ENCODE data around the gene MUC4.
A peak's percentile ranks its signal among the peaks of the same experiment; 100 is the strongest.

Gene MUC4, protein sequence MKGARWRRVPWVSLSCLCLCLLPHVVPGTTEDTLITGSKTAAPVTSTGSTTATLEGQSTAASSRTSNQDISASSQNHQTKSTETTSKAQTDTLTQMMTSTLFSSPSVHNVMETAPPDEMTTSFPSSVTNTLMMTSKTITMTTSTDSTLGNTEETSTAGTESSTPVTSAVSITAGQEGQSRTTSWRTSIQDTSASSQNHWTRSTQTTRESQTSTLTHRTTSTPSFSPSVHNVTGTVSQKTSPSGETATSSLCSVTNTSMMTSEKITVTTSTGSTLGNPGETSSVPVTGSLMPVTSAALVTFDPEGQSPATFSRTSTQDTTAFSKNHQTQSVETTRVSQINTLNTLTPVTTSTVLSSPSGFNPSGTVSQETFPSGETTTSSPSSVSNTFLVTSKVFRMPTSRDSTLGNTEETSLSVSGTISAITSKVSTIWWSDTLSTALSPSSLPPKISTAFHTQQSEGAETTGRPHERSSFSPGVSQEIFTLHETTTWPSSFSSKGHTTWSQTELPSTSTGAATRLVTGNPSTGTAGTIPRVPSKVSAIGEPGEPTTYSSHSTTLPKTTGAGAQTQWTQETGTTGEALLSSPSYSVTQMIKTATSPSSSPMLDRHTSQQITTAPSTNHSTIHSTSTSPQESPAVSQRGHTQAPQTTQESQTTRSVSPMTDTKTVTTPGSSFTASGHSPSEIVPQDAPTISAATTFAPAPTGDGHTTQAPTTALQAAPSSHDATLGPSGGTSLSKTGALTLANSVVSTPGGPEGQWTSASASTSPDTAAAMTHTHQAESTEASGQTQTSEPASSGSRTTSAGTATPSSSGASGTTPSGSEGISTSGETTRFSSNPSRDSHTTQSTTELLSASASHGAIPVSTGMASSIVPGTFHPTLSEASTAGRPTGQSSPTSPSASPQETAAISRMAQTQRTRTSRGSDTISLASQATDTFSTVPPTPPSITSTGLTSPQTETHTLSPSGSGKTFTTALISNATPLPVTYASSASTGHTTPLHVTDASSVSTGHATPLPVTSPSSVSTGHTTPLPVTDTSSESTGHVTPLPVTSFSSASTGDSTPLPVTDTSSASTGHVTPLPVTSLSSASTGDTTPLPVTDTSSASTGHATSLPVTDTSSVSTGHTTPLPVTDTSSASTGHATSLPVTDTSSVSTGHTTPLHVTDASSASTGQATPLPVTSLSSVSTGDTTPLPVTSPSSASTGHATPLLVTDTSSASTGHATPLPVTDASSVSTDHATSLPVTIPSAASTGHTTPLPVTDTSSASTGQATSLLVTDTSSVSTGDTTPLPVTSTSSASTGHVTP (N-terminal part only)

DNA sequence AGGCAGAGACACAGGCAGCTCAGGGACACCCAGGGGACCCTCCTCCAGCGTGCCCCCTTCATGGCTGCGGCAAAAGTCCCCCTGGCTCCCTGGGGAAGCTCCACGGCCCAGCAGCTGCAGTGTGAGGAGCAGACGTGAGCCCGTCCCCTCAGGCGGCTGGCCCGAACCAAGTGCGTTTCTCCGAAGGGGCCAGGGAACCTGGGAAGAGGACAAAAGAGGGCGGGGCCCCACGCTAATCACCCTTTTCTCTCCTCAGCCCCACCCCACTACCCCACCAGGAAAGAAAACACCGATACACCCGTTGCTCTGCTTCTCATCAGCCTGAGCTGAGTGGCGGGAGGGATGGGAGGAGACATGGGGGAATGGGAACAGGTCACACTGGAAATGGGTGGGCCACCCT lies at the start of gene MUC4:
MUC4 (minus strand) TSS at position 174 of the 400 bp plus-strand sequence; CDS start at position 62, 112 bp downstream.
- Mint-ChIP-seq H3K9me3 (no peaks in the 10 kb centered on the region), H3K27me3 (peaks cover 24% of the 10 kb centered on the region), H3K36me3 (peaks cover 2% of the 10 kb centered on the region), H3K27ac (no peak within 1 kb of the TSS), H3K4me1 (peaks cover 3% of the 10 kb centered on the region), H3K4me3 (no peak within 1 kb of the TSS)
- ATAC-seq (ENCODE audit: low read depth) (no peak), DNase-seq (ENCODE audit: low spot score in 2 of 2) (no peak)

DNA sequence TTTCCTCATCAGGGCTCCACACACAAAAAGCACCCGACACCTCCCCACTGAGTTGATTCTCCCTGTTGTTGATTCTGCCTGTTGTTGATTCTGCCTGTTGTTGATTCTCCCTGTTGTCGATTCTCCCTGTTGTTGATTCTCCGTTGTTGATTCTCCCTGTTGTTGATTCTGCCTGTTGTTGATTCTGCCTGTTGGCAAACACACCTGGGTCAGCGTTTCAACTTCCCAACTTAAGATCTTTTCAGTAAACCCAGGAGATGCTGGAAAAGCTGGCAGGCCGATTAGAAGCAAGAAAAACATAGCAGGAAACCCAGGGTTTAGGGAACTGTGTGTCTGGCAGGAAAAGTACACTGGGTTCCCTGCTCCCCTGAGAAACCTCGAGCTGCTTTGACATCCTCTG lies 48.7 kb upstream of the MUC4 start:
- Mint-ChIP-seq H3K4me1 (peaks cover 13% of the 10 kb centered on the region), H3K36me3 (peaks cover 4% of the 10 kb centered on the region), H3K27ac (peak overlapping the region; percentile 85), H3K27me3 (no peaks in the 10 kb centered on the region), H3K4me3 (no peak overlapping the region), H3K9me3 (no peaks in the 10 kb centered on the region)
- no peak for ATAC-seq (ENCODE audit: low read depth)
- no peak for DNase-seq (ENCODE audit: low spot score in 2 of 2)

DNA sequence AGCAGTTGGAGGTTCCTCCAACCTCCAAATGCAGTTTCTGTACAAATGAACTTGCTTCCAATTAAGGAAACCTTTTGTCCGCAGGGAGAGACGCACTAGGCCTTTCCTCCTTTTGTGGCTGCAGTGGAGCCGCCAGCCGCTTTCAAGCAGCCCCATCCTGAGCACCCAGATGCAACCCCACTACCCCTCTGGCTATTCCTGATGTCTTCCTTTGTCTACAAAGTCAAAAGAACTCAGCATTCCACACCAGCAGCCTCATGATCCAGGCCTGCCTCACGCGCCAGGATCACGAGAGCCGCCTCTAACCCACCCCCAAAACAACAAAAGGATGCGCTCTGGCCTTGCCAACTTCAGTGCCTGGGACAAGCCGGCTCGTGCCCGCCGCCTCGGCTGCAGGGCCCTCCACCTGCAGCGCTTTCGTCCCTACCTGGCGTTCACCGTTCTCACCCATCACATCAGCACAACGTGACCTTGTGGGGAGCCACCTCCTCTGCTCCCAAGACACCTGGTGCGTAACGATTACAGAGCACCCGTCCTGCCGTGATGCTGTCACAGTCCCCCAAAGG lies 48.2 kb upstream of the MUC4 start:
- H3K9me3 Mint-ChIP-seq, result no peaks in the 10 kb centered on the region
- H3K27me3 Mint-ChIP-seq, result no peaks in the 10 kb centered on the region
- peaks cover 11% of the 10 kb centered on the region for H3K4me1 Mint-ChIP-seq
- DNase-seq (ENCODE audit: low spot score in 2 of 2), result no peak
- peak overlapping the region; percentile 85 for H3K27ac Mint-ChIP-seq
- no peak overlapping the region for H3K4me3 Mint-ChIP-seq
- no peak for ATAC-seq (ENCODE audit: low read depth)
- peaks cover 4% of the 10 kb centered on the region for H3K36me3 Mint-ChIP-seq

DNA sequence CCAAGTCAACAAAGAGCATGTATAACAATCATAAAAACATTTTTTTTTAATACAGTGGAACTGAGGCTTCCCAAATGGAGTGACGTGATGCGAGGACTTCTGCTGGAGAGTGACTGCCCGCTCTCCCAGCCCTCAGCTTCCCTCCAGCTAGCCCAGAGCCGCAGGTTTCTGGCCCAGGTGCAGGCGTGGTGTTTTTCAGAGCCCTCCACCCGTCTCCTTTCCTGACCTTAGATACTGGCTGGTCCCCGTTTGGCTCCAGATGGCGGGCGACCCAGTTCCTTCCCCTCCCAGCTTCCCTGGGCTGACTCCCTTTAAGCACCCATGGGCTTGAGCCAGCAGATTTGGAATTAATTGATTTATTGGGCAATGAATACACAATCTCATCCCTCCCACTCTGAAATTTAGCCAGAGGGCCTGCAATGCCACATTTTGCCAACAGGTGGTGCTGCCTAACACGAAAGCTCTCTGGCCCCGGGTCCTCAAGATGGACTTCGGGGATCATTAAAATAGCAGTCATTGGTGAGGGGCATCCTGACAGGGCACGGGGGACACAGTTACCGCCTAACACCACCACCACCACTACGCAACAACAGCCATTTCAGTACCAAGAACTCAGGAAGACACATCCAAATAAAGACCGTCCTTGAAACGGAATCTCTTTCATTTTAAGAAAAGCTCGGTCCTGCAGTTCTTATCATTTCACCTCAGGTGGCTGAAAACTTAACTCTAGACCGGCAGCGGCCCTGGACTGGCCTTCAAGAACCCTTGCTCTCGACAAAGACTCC lies 47.5 kb upstream of the MUC4 start:
- peak; percentile 75 to 87 for DNase-seq (ENCODE audit: low spot score in 2 of 2)
- H3K4me1 Mint-ChIP-seq, result peaks cover 5% of the 10 kb centered on the region
- peak; percentile 68 for ATAC-seq (ENCODE audit: low read depth)
- no peaks in the 10 kb centered on the region for H3K9me3 Mint-ChIP-seq
- no peaks in the 10 kb centered on the region for H3K27me3 Mint-ChIP-seq
- peaks cover 2% of the 10 kb centered on the region for H3K36me3 Mint-ChIP-seq
- H3K27ac Mint-ChIP-seq, result no peak overlapping the region
- peak overlapping the region; percentile 69 for H3K4me3 Mint-ChIP-seq

DNA sequence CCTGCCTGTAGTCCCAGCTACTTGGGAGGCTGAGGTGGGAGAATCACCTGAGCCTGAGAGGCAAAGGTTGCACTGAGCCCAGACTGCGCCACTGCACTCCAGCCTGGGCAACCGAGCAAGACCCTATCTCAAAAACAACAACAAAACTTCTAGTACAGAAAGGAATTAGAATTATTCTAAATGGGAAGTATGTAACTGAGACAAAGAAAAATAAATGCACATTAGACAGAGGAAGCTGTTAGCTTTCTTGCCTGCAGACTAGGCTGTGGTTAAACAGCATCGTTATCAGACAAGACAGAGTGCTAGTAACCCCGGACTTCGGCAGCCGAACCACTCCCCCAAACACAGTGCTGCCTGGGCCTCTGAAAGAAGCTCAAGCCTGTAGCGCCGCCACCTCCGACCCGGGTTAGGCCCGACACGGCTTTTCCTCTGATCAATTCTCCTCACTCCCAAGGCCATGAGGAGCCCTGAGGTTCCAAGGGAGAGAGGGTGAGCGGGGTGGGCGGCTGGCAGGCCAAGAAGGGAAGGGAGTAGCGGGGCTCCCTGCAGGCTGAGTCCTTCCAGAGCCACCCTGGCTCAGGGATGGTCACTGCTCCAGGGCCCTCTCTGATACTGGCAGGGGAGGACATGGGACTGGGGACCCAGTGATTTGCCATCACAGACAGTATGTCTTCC lies 44.8 kb upstream of the MUC4 start:
- ATAC-seq (ENCODE audit: low read depth) (no peak), DNase-seq (ENCODE audit: low spot score in 2 of 2) (no peak)
- H3K27ac Mint-ChIP-seq, result no peak overlapping the region
- no peaks in the 10 kb centered on the region for H3K36me3 Mint-ChIP-seq
- H3K9me3 Mint-ChIP-seq, result no peaks in the 10 kb centered on the region
- H3K27me3 Mint-ChIP-seq, result peaks cover 4% of the 10 kb centered on the region
- peaks cover 4% of the 10 kb centered on the region for H3K4me1 Mint-ChIP-seq
- H3K4me3 Mint-ChIP-seq, result no peak overlapping the region

DNA sequence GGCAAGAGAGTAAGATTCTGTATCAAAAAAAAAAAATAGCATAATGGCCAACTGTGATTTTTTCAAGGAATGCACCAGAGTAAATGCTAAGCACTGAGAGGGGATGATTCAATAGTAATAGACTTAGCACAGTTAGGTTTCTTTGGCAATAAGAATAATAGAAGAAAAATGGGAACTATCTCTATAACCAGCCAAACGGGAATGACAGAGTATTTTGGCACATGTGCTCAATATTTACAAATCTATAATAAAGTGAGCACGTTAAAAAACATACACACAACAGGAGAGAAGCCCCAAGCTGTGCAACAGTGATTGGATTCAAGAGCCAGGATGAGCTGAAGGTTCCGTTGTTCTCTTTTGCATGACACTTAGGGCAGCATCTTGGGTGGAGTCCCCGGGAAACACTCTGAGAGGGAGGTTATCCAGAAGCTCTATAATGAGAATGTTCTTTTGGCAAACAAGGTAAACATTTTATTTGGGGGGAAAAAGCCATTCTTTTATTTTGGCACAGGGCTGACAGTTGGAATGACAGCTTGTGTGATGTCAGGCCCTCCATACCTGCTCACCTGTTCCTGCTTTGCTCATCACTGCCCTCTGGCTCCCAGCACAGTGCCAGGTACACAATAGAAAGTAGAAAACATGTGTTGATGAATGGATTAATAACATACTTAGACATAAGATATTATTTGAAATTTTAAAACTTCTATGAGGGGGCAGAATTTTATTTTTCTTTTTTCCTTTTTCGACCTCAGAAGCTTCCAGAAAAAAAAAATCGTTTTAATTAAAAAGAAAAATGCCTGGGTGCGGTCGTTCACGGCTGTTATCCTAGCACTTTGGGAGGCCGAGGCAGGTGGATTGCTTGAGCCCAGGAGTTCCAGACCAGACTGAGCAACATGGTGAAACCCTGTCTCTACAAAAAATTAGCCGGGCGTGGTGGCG lies 44.0 kb upstream of the MUC4 start:
- no peak overlapping the region for H3K27ac Mint-ChIP-seq
- H3K9me3 Mint-ChIP-seq, result no peaks in the 10 kb centered on the region
- DNase-seq (ENCODE audit: low spot score in 2 of 2) (no peak), ATAC-seq (ENCODE audit: low read depth) (no peak)
- peaks cover 7% of the 10 kb centered on the region for H3K4me1 Mint-ChIP-seq
- no peaks in the 10 kb centered on the region for H3K36me3 Mint-ChIP-seq
- no peak overlapping the region for H3K4me3 Mint-ChIP-seq
- peaks cover 7% of the 10 kb centered on the region for H3K27me3 Mint-ChIP-seq

DNA sequence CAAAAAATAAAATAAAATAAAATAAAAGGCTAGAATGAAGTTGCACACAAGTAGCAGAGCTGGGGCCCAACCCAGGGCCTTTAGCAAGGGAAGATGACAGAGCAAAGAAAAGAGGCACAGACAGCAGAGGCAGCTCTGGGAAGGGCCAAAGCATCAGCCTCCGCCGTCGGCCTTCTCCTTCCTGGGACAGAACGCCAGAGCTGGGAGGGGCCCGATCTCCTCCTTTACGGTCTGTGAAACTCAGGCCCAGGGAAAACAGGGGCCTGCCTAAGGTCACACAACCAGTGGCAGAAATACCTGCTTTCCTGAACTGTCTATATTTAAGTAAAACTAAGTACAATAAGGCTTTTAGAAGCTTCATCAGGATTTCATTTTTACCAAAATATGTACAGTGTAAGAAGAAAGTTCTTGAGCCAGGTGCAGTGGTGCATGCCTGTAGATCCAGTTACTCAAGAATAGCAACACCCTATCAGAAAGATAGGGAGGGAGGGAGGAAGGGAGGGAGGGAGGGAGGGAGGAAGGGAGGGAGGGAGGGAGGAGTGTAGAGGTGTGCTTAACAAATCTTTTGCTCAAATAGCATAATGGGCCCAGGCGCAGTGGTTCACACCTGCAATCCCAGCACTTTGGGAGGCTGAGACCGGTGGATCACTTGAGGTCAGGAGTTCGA lies 43.0 kb upstream of the MUC4 start:
- no peaks in the 10 kb centered on the region for H3K36me3 Mint-ChIP-seq
- peaks cover 9% of the 10 kb centered on the region for H3K4me1 Mint-ChIP-seq
- H3K27ac Mint-ChIP-seq, result no peak overlapping the region

DNA sequence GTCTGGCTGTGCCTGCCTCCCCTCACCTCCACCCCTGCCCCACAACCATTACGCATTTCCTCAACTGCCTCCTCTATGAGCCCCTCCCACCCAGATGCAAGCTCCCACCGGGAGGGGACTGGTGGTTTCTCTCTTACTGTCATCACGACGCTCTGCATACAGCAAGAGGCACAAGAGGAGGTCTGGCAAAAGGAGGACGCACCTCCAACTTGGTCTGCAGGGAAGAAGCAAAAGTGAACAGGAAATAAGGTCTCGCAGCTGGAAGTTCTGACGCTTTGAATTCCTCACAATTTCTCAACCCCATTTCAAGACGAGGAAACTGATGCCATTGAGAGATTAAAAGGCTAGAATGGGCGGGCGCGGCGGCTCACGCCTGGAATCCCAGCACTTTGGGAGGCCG lies 42.3 kb upstream of the MUC4 start:
- no peak for DNase-seq (ENCODE audit: low spot score in 2 of 2)
- Mint-ChIP-seq H3K4me3 (no peak overlapping the region), H3K27ac (no peak overlapping the region), H3K4me1 (peaks cover 5% of the 10 kb centered on the region), H3K27me3 (peaks cover 9% of the 10 kb centered on the region), H3K36me3 (no peaks in the 10 kb centered on the region), H3K9me3 (no peaks in the 10 kb centered on the region)
- no peak for ATAC-seq (ENCODE audit: low read depth)

More for the DNA sequence above, 43.0 kb upstream of the MUC4 start:
- H3K9me3 Mint-ChIP-seq, result no peaks in the 10 kb centered on the region
- no peak for ATAC-seq (ENCODE audit: low read depth)
- peaks cover 9% of the 10 kb centered on the region for H3K27me3 Mint-ChIP-seq
- DNase-seq (ENCODE audit: low spot score in 2 of 2), result no peak
- no peak overlapping the region for H3K4me3 Mint-ChIP-seq

DNA sequence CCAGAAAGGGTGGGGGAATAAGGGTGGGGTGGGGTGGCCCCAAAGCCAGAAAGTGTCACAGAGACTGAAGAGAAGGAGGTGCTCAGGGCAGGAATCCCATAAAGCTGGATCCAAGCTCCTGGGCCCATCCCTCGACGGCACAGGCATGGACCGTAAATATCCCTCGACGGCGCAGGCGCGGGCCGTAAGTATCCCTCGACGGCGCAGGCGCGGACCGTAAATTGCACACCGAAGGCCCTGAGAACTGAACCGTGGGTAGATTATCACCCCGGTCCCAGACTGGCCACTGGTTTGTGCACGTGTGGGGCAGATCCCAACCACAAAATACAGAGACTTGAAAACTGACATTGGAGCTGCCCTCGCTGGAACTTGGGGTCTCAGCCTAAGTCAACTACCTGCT lies 41.3 kb upstream of the MUC4 start:
- no peak for DNase-seq (ENCODE audit: low spot score in 2 of 2)
- peaks cover 5% of the 10 kb centered on the region for H3K4me1 Mint-ChIP-seq
- no peak overlapping the region for H3K4me3 Mint-ChIP-seq
- peaks cover 9% of the 10 kb centered on the region for H3K27me3 Mint-ChIP-seq
- no peaks in the 10 kb centered on the region for H3K9me3 Mint-ChIP-seq
- ATAC-seq (ENCODE audit: low read depth), result no peak
- no peak overlapping the region for H3K27ac Mint-ChIP-seq
- H3K36me3 Mint-ChIP-seq, result no peaks in the 10 kb centered on the region

DNA sequence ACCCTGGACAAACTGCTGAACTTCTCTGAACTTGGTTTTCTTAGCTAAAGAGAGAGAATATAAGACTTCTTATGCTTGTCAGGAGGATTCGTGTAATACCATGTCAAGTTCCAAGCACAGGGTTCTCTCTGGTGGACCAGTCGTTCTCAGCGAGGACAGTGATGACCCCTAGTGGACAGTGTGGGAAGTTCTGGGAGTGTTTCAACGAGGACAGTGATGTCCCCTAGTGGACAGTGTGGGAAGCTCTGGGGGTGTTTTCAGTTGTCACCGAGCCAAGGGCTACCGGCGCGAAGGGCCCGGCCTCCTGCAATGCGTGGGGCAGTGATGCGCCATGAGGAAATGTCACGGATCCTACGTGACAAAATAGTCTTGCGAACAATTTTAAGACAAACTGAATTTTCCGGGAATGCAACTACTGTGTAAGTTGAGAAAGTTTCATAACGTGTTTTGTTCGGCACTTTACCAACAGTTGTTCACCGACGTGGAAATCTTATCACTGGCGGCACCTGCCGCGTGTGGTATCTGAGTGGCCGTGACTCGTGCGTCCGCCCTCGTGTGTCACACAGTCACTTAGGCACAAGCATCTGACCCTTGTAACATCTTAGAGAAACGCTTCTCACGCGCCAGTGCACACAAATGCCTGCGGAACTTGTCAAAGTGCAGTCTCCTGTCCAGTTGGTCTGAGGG lies 39.3 kb upstream of the MUC4 start:
- Mint-ChIP-seq H3K9me3 (no peaks in the 10 kb centered on the region), H3K36me3 (no peaks in the 10 kb centered on the region), H3K27ac (no peak overlapping the region), H3K4me3 (peak overlapping the region; percentile 54), H3K4me1 (peaks cover 5% of the 10 kb centered on the region), H3K27me3 (peaks cover 9% of the 10 kb centered on the region)
- DNase-seq (ENCODE audit: low spot score in 2 of 2) (peak; percentile 82 to 90), ATAC-seq (ENCODE audit: low read depth) (peak; percentile 98)
